Uterus (tissue), 4 donors: Measurements from ENCODE around the gene KRT38. TPM values are rescaled to one million over a fixed set of nuclear protein-coding genes. Genes with fewer than 3 reads are reported as not detected.

ENCODE experiments used
- DNase-seq, 2 donors: peaks; one replicate each; pipeline ENCODE4 v3.0.0-alpha.2; 2019 to 2020
- H3K27ac ChIP-seq, 2 donors: fragments of 200-600 bp; sonication (generic); 1 replicate in 1 of 2; 2 replicates in 1 of 2; pipeline ENCODE4 v1.5.1; 2016 to 2018
- H3K27me3 ChIP-seq, 2 donors: fragments of 200-600 bp; sonication (generic); one replicate each; pipeline ENCODE4 v1.5.1; 2018 to 2019; ENCODE audit warnings: control low read depth in 1 of 2
- H3K36me3 ChIP-seq, 2 donors: fragments of 200-600 bp; sonication (generic); one replicate each; pipeline ENCODE4 v1.5.1; 2019; ENCODE audit warnings: control low read depth in 1 of 2
- H3K4me1 ChIP-seq, 2 donors: fragments of 200-600 bp; sonication (generic); one replicate each; pipeline ENCODE4 v1.5.1; 2018 to 2019; ENCODE audit warnings: control low read depth in 1 of 2
- H3K4me3 ChIP-seq, 2 donors: fragments of 200-600 bp; sonication (generic); 1 replicate in 1 of 2; 2 replicates in 1 of 2; pipeline ENCODE4 v1.5.1; 2018 to 2019; ENCODE audit warnings: mild to moderate bottlenecking in 1 of 2
- H3K9me3 ChIP-seq, 2 donors: fragments of 200-600 bp; sonication (generic); one replicate each; pipeline ENCODE4 v1.5.1; 2019; ENCODE audit warnings: control low read depth in 1 of 2
- POLR2A ChIP-seq, 2 donors: fragments of 450-650 bp; IDR thresholded peaks; one replicate each; pipeline ENCODE4 v1.6.1; 2016; ENCODE audit warnings: antibody characterized with exemption in 2 of 2, mild to moderate bottlenecking in 1 of 2, moderate library complexity in 1 of 2
- intact Hi-C: fragments of 100-400 bp; cut with DNase I; formaldehyde crosslinking; loops from one replicate; pipeline ENCODE4 v1.15.1; 2023; ENCODE audit warnings: low total_unique reads
- total RNA-seq, 4 donors: library from RNA; depleted of rRNA in 3 of 4; stranded (reverse); fragments of >200 nt in 3 of 4; gene quantifications; one replicate each; pipeline versions ENCODE4 v1.1.0 to v1.2.4, GENCODE V29; 2014 to 2023
- TF ChIP-seq, protein P1 (sequence below), 4 experiments: fragments of 200-600 bp in 2 of 4; fragments of 450-650 bp in 2 of 4; sonication (generic) in 2 of 4; IDR thresholded peaks; one replicate each; pipeline ENCODE4 v1.5.1; 2016 to 2019; ENCODE audit warnings: antibody characterized with exemption in 4 of 4, mild to moderate bottlenecking in 2 of 4, moderate library complexity in 1 of 4
- donor health status: DM: yes; HTN: yes; CAD: no.

KRT38 gene
- not detected for total RNA-seq

- Histone ChIP-seq H3K27ac (no peak within 1 kb of the TSS), H3K4me3 (no peak within 1 kb of the TSS), H3K4me1 (no peaks in the 10 kb centered on the region), H3K27me3 (no peaks in the 10 kb centered on the region), H3K9me3 (no peaks in the 10 kb centered on the region), H3K36me3 (no peaks in the 10 kb centered on the region)
- TF ChIP-seq POLR2A (IDR thresholded peaks at IDR 0.05) = no peak
- TF ChIP-seq, protein P1, sequence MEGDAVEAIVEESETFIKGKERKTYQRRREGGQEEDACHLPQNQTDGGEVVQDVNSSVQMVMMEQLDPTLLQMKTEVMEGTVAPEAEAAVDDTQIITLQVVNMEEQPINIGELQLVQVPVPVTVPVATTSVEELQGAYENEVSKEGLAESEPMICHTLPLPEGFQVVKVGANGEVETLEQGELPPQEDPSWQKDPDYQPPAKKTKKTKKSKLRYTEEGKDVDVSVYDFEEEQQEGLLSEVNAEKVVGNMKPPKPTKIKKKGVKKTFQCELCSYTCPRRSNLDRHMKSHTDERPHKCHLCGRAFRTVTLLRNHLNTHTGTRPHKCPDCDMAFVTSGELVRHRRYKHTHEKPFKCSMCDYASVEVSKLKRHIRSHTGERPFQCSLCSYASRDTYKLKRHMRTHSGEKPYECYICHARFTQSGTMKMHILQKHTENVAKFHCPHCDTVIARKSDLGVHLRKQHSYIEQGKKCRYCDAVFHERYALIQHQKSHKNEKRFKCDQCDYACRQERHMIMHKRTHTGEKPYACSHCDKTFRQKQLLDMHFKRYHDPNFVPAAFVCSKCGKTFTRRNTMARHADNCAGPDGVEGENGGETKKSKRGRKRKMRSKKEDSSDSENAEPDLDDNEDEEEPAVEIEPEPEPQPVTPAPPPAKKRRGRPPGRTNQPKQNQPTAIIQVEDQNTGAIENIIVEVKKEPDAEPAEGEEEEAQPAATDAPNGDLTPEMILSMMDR (IDR thresholded peaks at IDR 0.05) = no peak
- DNase-seq = no peak
- intact Hi-C loops = no loop called here
Observed at GRCh38 chr17:41440531-41441033, at the start of gene KRT38. Gene KRT38 (minus strand): TSS chr17:41440983. CDS start chr17:41440921, 62 bp downstream.

- Histone ChIP-seq H3K27me3 (no peaks in the 10 kb centered on the region), H3K36me3 (no peaks in the 10 kb centered on the region), H3K4me1 (no peaks in the 10 kb centered on the region), H3K27ac (no peak within 1 kb of the TSS), H3K9me3 (no peaks in the 10 kb centered on the region), H3K4me3 (no peak within 1 kb of the TSS)
- TF ChIP-seq, protein P1 (IDR thresholded peaks at IDR 0.05) = no peak
- no peak for TF ChIP-seq POLR2A (IDR thresholded peaks at IDR 0.05)
- intact Hi-C loops = no loop called here
- DNase-seq = no peak
Observed at GRCh38 chr17:41489531-41489930, 48.7 kb upstream of the KRT38 start, which contains the start of gene KRT36. Gene KRT36 (minus strand): TSS chr17:41489910. CDS start chr17:41489864, 46 bp downstream.

DNA sequence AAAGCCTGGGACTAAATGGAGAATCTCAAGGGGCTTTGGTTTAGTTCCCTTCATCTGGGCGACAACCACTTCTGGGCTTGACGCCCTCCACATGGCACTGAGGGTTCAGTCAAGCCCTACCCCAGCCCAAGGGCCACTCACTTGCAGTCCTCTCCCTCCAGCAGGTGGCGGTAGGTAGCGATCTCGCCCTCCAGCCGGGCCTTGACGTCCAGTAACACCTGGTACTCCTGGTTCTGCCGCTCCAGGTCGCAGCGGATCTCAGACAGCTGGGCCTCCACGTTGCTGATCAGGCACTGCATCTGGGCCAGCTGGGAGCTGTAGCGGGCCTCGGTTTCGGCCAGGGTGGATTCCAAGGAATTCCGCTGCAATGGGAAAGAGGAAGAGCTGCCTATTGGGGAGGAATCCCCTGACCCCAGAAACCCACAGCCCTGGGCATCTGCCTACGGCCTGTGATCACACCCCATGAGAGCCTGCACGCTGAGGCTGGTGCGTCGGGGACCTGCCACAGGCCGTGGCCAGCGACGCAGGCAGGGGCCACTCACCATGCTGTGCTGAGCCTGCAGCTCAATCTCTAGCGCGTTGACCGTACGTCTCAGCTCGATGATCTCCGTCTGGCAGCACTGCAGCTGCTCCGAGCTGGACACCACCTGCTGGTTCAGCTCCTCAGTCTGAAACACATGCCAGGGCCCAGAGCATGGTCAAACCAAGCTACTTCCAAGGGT, 46.2 kb upstream of the KRT38 start:
- H3K27me3 ChIP-seq = no peaks in the 10 kb centered on the region
- no peak overlapping the region for H3K4me3 ChIP-seq
- no peak for DNase-seq
- intact Hi-C loops = no loop called here
- H3K36me3 ChIP-seq = no peaks in the 10 kb centered on the region
- no peaks in the 10 kb centered on the region for H3K9me3 ChIP-seq
- TF ChIP-seq POLR2A (IDR thresholded peaks at IDR 0.05) = no peak
- TF ChIP-seq, protein P1 (IDR thresholded peaks at IDR 0.05) = peak in 1 of 4 experiments; percentile 15
- H3K27ac ChIP-seq = no peak overlapping the region
- H3K4me1 ChIP-seq = no peaks in the 10 kb centered on the region

GRCh38 chr17:41486316-41486715, 45.5 kb upstream of the KRT38 start:
- no peak overlapping the region for H3K27ac ChIP-seq
- TF ChIP-seq POLR2A (IDR thresholded peaks at IDR 0.05) = no peak
- TF ChIP-seq, protein P1 (IDR thresholded peaks at IDR 0.05) = no peak
- no peaks in the 10 kb centered on the region for H3K27me3 ChIP-seq
- H3K36me3 ChIP-seq = no peaks in the 10 kb centered on the region
- no peak for DNase-seq
- no peaks in the 10 kb centered on the region for H3K9me3 ChIP-seq
- H3K4me1 ChIP-seq = no peaks in the 10 kb centered on the region
- intact Hi-C loops = no loop called here
- no peak overlapping the region for H3K4me3 ChIP-seq
